ENCODE data around the gene PPM1G.

Gene PPM1G

GRCh38 chr2:27378096-27378808 lies 31.1 kb downstream of the PPM1G start:
- DNase-seq (ENCODE audit: low read depth), result no peak
- TF ChIP-seq CTCF (IDR thresholded peaks at IDR 0.05; ENCODE audit: low read length, missing control alignments), result peak; percentile 15
- no peak overlapping the region for H3K4me3 ChIP-seq (replicated peaks; ENCODE audit: low read depth, low read length)

DNA sequence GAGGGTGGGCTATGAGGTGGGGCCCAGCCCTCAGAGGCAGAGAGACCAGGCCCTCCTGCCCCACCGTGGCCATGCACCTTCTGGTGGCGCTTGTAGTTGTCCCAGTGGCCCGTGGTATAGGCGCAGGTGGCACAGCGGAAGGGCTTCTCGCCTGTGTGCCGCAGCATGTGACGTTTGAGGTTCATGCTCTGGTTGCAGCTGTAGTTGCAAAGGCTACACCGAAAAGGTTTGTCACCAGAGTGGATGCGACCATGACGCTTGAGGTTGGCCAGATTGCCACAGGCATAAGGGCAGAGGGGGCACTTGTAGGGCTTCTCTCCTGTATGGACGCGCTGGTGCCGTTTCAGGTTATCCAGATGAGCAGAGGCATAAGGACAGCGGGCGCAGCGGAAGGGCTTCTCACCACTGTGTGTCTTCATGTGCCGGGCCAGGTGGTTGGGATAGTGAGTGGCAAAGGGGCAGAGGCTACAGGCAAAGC lies 31.7 kb downstream of the PPM1G start:
- no peak for DNase-seq (ENCODE audit: low read depth)
- no peak for TF ChIP-seq CTCF (IDR thresholded peaks at IDR 0.05; ENCODE audit: low read length, missing control alignments)
- no peak overlapping the region for H3K4me3 ChIP-seq (replicated peaks; ENCODE audit: low read depth, low read length)

GRCh38 chr2:27376866-27377617 lies 32.3 kb downstream of the PPM1G start:
- no peak for DNase-seq (ENCODE audit: low read depth)
- no peak for TF ChIP-seq CTCF (IDR thresholded peaks at IDR 0.05; ENCODE audit: low read length, missing control alignments)
- no peak overlapping the region for H3K4me3 ChIP-seq (replicated peaks; ENCODE audit: low read depth, low read length)

- no peak for TF ChIP-seq CTCF (IDR thresholded peaks at IDR 0.05; ENCODE audit: low read length, missing control alignments)
- DNase-seq (ENCODE audit: low read depth), result no peak
- no peak overlapping the region for H3K4me3 ChIP-seq (replicated peaks; ENCODE audit: low read depth, low read length)
Measured at GRCh38 chr2:27376151-27376865, 33.1 kb downstream of the PPM1G start.

DNA sequence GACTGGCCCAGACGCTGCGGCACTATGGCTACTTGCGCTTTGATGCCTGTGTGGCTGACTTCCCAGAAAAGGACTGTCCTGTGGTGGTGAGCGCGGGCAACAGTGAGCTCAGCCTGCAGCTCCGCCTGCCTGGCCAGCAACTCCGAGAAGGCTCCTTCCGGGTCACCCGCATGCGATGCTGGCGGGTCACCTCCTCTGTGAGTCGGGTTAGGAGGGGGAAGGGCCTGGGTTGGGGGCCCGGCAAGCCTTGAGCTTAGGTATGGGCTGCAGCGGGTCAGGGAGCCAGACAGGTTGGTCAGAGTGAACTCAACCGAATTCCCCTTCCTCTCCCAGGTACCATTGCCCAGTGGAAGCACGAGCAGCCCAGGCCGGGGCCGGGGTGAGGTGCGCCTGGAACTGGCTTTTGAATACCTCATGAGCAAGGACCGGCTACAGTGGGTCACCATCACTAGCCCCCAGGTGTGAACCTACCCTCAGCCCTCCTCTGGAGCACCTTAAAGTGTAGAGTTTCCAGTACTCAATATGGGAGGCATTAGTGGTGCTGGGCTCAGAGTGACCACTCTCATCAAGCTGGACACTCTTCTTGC lies 33.8 kb downstream of the PPM1G start:
- no peak overlapping the region for H3K4me3 ChIP-seq (replicated peaks; ENCODE audit: low read depth, low read length)
- no peak for TF ChIP-seq CTCF (IDR thresholded peaks at IDR 0.05; ENCODE audit: low read length, missing control alignments)
- DNase-seq (ENCODE audit: low read depth), result no peak

DNA sequence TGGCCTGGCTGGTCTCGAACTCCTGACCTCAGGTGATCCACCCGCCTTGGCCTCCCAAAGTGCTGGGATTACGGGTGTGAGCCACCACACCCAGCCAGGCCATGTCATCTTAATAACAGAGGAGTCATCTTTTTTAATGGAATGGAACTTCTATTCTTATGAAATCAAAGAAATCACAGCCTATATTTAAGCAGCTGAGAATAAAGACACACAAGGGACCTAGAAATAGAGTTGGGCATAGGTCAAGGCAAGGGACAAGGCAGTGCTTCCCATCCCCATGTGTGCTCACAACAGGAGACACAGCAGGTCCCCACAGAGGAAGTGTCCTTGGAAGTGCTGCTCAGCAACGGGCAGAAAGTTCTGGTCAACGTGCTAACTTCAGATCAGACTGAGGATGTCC lies 35.8 kb downstream of the PPM1G start:
- no peak for DNase-seq (ENCODE audit: low read depth)
- no peak overlapping the region for H3K4me3 ChIP-seq (replicated peaks; ENCODE audit: low read depth, low read length)
- TF ChIP-seq CTCF (IDR thresholded peaks at IDR 0.05; ENCODE audit: low read length, missing control alignments), result no peak

Measured in fibroblast of pulmonary artery (primary cell).